GM12892 (cell line): Measurements from ENCODE around the gene CYP46A1.

Experiments
- DNase-seq: peaks from one replicate; pipeline ENCODE4 v3.0.0; 2011; ENCODE audit not compliant: insufficient read length
- FAIRE-seq: peaks from 2 replicates; lab custom pipeline; 2011; peaks lifted over from hg19 to GRCh38; lab: Jason Lieb, UNC
- POLR2A ChIP-seq: IDR thresholded peaks from 2 replicates; pipeline ENCODE4 v1.6.1; 2011; ENCODE audit warnings: low read depth, low read length, control low read depth
- POLR2AphosphoS5 ChIP-seq: IDR thresholded peaks from 2 replicates; pipeline ENCODE4 v1.6.1; 2011; ENCODE audit warnings: low read depth, low read length, control low read depth
- TAF1 ChIP-seq: IDR thresholded peaks from 2 replicates; pipeline ENCODE4 v1.6.1; 2011; ENCODE audit warnings: low read depth, mild to moderate bottlenecking, control low read depth, low read length, borderline replicate concordance

The CYP46A1 gene

DNA sequence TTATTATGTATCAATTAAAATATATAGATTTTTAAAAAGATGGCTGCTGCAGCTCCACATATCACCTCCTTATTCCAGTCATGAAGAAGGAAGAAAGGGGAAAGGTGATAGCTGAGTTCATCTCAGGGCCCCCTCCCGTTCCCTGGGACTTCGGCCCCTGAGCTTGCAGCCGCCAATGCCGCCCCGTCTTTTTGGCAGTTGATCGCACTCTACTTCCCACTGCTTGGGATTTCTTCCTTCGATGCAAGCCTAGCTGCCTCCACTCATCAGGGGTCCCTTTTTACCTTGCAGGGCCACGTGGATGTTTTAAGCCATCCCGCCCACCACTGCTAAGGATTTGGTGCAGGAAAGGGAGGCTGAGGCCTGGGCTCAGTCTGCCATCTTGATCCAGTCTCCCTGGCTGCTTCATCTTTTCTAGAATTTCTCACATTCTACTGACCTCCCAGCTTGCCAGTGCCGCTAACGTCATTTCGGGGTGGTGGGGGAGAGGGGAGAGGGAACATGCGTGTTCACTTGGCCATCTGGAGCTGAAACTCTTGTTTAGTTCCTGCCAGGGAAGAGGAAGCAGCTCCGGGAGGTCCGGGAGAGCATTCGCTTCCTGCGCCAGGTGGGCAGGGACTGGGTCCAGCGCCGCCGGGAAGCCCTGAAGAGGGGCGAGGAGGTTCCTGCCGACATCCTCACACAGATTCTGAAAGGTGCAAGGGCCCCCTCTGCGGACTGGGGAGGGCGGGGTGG is 31.3 kb downstream of the CYP46A1 start:
- DNase-seq (no peak), FAIRE-seq (no peak)
- TF ChIP-seq TAF1: no peak
- no peak for TF ChIP-seq POLR2AphosphoS5
- TF ChIP-seq POLR2A: no peak

DNA sequence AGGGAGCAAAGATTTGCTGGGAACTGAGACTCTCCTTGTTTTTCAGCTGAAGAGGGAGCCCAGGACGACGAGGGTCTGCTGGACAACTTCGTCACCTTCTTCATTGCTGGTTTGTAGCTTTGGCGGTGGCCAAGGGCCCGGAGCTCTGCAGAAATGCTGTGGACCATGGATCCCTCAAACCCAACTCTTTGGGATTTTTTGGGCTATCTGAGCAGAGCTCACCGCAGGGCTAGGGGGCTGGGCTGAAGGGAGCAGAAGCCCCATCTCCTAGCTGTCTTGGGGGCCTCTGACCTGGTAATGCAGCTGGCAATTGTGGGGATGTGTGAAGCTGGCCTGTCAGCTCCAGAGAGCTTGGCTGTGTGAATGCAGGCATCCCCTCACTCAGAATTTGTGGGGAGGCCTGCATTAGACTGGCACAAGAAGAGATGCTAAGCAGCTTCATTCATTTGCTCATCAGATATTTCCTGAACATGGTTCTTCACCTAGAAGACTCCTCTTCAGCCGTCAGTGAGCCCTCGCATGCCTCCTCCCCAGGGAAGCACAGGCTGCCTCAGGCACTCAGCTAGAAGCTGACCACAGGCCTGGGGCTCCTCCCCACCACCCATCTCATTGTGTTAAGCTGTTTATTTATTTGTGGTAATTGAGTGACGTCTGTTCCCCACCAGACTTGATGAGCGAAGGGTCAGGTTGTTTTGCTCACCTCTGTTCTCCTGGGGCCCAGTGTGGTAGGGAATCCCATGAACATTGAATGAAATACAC is 32.2 kb downstream of the CYP46A1 start:
- TF ChIP-seq POLR2AphosphoS5 (no peak), POLR2A (no peak), TAF1 (no peak)
- DNase-seq (no peak), FAIRE-seq (no peak)

DNA sequence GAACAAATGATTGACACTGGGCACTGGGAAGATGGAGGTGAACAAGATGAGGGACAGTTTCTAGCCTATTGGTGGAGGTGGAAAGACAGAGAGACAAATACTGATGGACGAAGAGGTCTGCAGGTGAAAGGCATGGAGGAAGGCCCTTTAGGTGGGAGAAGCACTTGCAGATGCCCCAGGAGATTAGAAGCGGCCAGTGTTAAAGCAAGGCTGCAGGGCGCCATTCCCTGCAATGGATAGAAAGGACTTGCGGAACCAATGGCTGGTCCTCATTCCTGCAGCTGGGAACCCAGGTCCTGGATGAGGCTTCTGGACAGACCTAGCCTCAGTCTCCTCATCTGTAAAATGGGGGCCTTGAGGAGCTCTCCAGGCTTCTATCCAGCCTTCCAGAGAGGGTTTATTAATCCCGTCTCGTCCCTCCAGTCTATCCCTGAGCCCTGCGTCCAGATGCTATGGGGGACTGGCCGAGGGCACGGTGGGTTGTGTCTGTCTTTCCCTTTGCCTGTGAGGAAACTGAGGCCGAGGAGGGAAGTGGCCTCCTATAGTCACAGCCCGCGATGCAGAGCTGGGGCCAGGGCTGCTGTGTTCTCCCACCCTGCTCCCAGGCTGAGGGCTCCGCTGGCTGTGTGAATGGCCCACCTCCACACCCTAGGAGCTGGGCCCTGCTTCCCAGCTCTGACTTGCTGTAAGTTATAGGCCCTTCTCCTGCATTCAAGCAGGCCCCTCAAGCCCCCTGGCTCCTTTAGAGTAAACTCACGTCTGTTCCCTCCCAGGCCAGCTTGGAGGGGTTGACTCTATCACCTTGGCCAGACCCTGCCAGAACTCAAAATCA is 33.0 kb downstream of the CYP46A1 start:
- DNase-seq: no peak
- no peak for FAIRE-seq
- no peak for TF ChIP-seq POLR2AphosphoS5
- no peak for TF ChIP-seq TAF1
- TF ChIP-seq POLR2A: no peak

DNA sequence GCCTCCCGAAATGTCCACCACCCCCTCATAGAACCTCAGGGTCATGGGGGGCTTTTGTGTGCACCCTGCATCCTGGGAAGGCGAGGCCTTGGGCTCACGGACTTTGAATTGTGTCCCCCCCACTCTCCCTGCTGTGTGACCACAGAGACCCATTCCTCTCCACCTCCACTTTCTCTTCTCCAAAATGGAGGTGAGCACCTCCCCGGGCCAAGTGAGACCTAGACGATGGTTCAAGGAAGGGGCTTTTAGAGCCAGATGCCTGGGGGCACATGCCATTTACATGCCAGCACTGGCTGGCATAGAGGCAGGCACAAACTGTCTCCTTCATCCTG is 33.5 kb downstream of the CYP46A1 start:
- no peak for DNase-seq
- FAIRE-seq: no peak
- no peak for TF ChIP-seq TAF1
- TF ChIP-seq POLR2AphosphoS5: no peak
- TF ChIP-seq POLR2A: no peak

DNA sequence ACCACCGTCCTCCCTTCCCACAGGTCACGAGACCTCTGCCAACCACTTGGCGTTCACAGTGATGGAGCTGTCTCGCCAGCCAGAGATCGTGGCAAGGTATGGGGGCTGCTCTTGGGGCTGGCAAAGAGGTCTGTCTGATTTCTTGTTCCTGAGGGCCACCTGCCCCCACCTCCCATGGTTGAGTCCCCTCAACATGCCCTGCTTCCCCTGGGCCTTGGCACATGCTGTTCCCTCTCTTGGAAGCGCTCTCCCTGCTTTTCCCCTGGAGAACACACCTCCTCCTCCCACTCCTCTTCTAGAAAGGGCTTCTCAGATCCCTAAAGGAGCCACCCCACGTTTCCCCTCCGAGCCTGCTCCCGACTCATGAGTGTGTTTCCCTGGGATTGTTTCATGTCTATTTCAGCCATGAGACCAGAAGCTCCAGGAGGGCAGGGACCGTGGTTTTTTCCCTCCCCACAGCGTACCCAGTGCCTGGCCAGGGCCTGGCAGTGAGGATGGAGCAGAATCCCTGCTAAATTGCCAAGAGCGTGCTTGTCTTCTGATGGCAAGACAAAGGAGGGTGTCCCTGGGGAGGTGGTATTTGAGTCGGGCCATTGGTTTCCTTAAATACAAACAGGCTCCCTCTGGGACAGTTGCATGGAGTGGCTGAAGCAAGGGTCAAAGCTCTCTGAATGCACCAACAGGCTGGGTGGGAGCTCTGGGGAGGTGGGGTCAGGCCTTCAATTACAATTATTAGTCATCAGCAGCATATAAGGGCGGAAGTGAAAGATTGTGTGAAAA is 34.1 kb downstream of the CYP46A1 start:
- DNase-seq (no peak), FAIRE-seq (peak; percentile 30)
- TF ChIP-seq TAF1 (no peak), POLR2A (no peak), POLR2AphosphoS5 (no peak)

DNA sequence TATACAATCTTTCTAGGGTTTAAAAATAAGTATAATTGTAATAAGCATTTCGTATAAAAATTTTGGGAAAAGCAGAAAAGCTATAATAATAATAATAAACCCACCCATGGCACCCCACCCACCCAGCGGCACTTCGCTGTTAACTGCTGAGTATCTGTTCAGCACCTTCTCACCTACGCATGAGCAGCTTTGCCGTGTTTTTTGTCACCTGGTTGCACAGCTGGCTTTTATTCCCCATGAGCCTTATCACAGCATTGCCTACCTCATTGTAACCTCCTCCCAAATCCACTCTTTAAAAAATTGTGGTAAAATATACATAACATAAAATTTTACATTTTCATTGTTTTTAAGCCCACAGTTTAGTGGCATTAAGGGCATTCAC is 34.7 kb downstream of the CYP46A1 start:
- no peak for DNase-seq
- no peak for TF ChIP-seq POLR2AphosphoS5
- TF ChIP-seq POLR2A: no peak
- no peak for TF ChIP-seq TAF1
- FAIRE-seq: peak; percentile 30

DNA sequence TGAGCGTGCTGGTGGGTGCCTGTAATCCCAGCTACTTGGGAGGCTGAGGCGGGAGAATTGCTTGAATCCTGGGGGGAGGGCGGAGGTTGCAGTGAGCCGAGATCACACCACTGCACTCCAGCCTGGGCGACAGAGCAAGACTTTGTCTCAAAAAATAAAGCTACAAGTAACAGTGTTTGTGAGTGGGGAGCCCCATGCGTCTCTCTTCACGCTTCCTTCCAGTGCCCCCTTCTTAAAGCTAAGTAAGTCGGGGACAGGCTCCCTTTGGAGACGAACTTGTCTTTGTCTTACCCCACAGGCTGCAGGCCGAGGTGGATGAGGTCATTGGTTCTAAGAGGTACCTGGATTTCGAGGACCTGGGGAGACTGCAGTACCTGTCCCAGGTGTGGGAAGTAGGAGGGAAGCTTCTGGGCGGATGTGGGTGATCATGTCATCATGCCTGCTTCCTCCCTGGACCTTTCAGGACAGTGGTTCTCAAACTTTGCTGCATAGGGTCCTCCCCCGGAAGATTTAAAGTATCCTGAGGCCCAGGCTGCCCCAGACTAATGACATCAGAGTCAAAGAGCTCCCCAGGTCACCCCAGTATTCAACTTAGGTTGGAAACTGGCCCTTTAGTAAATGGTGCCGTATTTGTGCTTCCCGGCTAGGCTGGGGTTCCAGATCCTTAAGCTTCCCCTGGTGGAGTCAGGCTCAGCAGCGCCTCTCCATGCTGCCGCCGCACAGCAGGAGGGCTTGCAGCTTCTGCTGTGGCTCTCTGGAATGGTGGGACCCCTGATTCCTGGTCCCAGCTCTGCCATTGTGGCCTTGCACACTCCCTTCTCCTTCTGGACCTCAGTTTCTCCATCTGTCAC is 37.1 kb downstream of the CYP46A1 start:
- FAIRE-seq (no peak), DNase-seq (no peak)
- TF ChIP-seq TAF1 (no peak), POLR2AphosphoS5 (no peak), POLR2A (no peak)

DNA sequence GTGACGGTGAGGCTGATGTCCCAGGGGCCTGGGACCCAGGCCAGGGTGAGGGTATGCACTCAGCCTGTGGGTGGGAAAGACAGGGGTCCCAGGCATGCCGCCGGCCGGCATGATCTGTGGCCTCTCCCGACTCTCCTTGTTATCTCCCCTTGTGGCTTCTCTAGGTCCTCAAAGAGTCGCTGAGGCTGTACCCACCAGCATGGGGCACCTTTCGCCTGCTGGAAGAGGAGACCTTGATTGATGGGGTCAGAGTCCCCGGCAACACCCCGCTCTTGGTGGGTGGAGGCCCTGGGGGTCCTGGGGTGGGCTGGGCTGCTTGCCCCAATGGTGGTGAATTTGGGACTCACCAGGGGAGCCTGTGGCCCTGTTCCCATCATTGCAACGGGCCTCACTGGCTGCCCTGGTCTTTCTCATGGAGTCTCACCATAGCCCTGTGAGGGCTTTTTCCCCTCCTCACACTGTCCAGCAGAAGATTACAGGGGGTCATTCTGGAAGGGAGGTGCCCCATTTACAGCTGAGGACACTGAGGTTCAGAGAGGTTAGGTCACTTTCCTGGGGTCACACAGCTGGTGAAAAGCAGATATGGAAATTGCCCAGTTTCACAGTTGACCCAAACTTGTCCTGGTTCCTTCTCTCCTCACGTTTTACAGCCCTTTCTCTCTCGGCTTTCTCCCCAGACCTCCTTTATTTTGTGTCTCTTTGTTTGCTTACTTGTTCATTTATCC is 37.9 kb downstream of the CYP46A1 start:
- DNase-seq (no peak), FAIRE-seq (no peak)
- no peak for TF ChIP-seq TAF1
- no peak for TF ChIP-seq POLR2AphosphoS5
- no peak for TF ChIP-seq POLR2A

DNA sequence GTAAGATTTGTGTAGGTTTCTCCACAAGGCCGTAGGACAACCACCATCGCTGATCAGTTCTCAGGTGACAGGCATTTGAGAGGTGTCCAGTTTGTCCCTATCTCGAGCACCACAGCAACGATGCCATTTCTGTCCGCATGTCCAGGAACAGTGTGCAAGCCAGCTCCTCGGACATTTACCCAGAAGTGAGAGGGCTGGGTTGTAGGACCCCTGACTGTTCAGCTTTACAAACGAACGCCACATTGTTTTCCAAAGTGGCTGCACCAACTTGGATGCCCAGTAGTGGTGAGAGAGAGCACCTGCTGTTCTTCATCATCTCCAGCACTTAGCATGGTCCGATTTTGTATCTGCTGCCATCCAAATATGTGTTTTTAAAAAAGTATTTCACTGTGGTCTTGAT is 38.6 kb downstream of the CYP46A1 start:
- DNase-seq (no peak), FAIRE-seq (no peak)
- no peak for TF ChIP-seq POLR2A
- no peak for TF ChIP-seq POLR2AphosphoS5
- no peak for TF ChIP-seq TAF1
